GM12878 (cell line): Measurements from ENCODE around the gene ISM1.

Experiments
- CREB1 ChIP-seq: IDR thresholded peaks from 2 replicates; pipeline ENCODE4 v1.6.1; 2012; ENCODE audit warnings: low read depth, mild to moderate bottlenecking, inconsistent platforms
- DPF2 ChIP-seq: fragments of 450-650 bp; IDR thresholded peaks from 2 replicates; pipeline ENCODE4 v1.6.1; 2017; ENCODE audit warnings: mild to moderate bottlenecking
- EZH2 ChIP-seq: IDR thresholded peaks from 2 replicates; pipeline ENCODE4 v1.6.1; 2012; ENCODE audit warnings: low read depth, mild to moderate bottlenecking, control low read depth, inconsistent platforms, low read length, borderline replicate concordance; ENCODE audit not compliant: control insufficient read depth
- FOXM1 ChIP-seq: IDR thresholded peaks from 2 replicates; pipeline ENCODE4 v1.6.1; 2012; ENCODE audit warnings: low read depth, mild to moderate bottlenecking, inconsistent platforms, low read length, moderate library complexity
- MYC ChIP-seq: IDR thresholded peaks from 2 replicates; pipeline ENCODE4 v1.6.1; 2011; ENCODE audit warnings: mild to moderate bottlenecking, low read length, moderate library complexity, inconsistent platforms; ENCODE audit not compliant: insufficient read depth, insufficient replicate concordance, insufficient read length, severe bottlenecking
- NFIC ChIP-seq: IDR thresholded peaks from 2 replicates; pipeline ENCODE4 v1.6.1; 2012; ENCODE audit warnings: low read depth, mild to moderate bottlenecking, inconsistent platforms, low read length, moderate library complexity
- NFYB ChIP-seq: IDR thresholded peaks from 2 replicates; pipeline ENCODE4 v1.6.1; 2011; ENCODE audit warnings: low read depth, mild to moderate bottlenecking, low read length, improper control_type of control experiment, moderate library complexity; ENCODE audit not compliant: insufficient read depth
- POLR2A ChIP-seq: IDR thresholded peaks from 2 replicates; pipeline ENCODE4 v1.6.1; 2011; ENCODE audit warnings: low read depth, mild to moderate bottlenecking, low read length
- POLR2AphosphoS2 ChIP-seq: IDR thresholded peaks from 2 replicates; pipeline ENCODE4 v1.6.1; 2011; ENCODE audit warnings: low read depth, mild to moderate bottlenecking, low read length, improper control_type of control experiment, moderate library complexity
- POLR2AphosphoS5 ChIP-seq: IDR thresholded peaks from 2 replicates; pipeline ENCODE4 v1.6.1; 2011; ENCODE audit warnings: mild to moderate bottlenecking, low read length, inconsistent platforms
- TF ChIP-seq, protein P1 (sequence below), 3 experiments: IDR thresholded peaks in 2 of 3; conservative IDR thresholded peaks in 1 of 3; 2 replicates each; pipeline ENCODE4 v1.5.1; 2011; ENCODE audit warnings: low read depth in 3 of 3, low read length in 3 of 3, mild to moderate bottlenecking in 3 of 3, control low read depth in 2 of 3, moderate library complexity in 2 of 3, inconsistent platforms in 1 of 3, mixed read lengths in 1 of 3; ENCODE audit not compliant: control insufficient read depth in 2 of 3, insufficient read depth in 1 of 3; ENCODE audit errors: extremely low read depth in 1 of 3
- TF ChIP-seq, protein P2 (sequence below): IDR thresholded peaks from 2 replicates; pipeline ENCODE4 v1.6.1; 2012; ENCODE audit warnings: mild to moderate bottlenecking, low read depth, low read length
- TF ChIP-seq, protein P3 (sequence below): IDR thresholded peaks from 2 replicates; pipeline ENCODE4 v1.6.1; 2011; ENCODE audit warnings: low read depth, mild to moderate bottlenecking, low read length, moderate library complexity, borderline replicate concordance; ENCODE audit errors: extremely low read depth
- TF ChIP-seq, protein P4 (sequence below): fragments of 450-650 bp; IDR thresholded peaks from 2 replicates; pipeline ENCODE4 v1.6.1; 2017; ENCODE audit warnings: mild to moderate bottlenecking

DNA sequence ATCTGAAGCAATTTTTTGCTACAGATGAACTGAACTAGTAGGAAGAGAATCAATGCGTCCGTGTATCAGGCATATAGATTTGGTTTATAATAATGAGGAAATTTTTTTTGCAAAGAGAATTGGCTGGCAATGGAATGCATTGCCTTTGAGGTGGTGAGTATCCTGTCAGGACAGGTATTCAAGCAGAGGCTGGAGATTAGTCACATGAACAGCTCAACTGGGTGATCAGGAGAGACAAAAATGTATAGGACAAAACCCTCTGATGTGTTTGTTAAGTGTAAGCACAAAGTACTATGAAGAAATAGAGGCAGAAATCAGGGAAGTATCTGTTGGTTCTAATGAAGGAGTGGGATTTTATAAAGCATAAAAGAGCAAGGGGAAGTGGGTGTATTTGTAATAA, 80.5 kb downstream of the ISM1 start:
- TF ChIP-seq, protein P1, sequence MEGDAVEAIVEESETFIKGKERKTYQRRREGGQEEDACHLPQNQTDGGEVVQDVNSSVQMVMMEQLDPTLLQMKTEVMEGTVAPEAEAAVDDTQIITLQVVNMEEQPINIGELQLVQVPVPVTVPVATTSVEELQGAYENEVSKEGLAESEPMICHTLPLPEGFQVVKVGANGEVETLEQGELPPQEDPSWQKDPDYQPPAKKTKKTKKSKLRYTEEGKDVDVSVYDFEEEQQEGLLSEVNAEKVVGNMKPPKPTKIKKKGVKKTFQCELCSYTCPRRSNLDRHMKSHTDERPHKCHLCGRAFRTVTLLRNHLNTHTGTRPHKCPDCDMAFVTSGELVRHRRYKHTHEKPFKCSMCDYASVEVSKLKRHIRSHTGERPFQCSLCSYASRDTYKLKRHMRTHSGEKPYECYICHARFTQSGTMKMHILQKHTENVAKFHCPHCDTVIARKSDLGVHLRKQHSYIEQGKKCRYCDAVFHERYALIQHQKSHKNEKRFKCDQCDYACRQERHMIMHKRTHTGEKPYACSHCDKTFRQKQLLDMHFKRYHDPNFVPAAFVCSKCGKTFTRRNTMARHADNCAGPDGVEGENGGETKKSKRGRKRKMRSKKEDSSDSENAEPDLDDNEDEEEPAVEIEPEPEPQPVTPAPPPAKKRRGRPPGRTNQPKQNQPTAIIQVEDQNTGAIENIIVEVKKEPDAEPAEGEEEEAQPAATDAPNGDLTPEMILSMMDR (IDR thresholded peaks at IDR 0.05 in 2 of 3, conservative IDR thresholded peaks at IDR 0.05 in 1 of 3; ENCODE audit: control insufficient read depth in 2 of 3, extremely low read depth in 1 of 3, insufficient read depth in 1 of 3, low read depth in 3 of 3, low read length in 3 of 3) = no peak
- no peak for TF ChIP-seq MYC
- no peak for TF ChIP-seq POLR2AphosphoS5
- no peak for TF ChIP-seq CREB1
- no peak for TF ChIP-seq EZH2
- TF ChIP-seq POLR2AphosphoS2 = no peak
- TF ChIP-seq, protein P2, sequence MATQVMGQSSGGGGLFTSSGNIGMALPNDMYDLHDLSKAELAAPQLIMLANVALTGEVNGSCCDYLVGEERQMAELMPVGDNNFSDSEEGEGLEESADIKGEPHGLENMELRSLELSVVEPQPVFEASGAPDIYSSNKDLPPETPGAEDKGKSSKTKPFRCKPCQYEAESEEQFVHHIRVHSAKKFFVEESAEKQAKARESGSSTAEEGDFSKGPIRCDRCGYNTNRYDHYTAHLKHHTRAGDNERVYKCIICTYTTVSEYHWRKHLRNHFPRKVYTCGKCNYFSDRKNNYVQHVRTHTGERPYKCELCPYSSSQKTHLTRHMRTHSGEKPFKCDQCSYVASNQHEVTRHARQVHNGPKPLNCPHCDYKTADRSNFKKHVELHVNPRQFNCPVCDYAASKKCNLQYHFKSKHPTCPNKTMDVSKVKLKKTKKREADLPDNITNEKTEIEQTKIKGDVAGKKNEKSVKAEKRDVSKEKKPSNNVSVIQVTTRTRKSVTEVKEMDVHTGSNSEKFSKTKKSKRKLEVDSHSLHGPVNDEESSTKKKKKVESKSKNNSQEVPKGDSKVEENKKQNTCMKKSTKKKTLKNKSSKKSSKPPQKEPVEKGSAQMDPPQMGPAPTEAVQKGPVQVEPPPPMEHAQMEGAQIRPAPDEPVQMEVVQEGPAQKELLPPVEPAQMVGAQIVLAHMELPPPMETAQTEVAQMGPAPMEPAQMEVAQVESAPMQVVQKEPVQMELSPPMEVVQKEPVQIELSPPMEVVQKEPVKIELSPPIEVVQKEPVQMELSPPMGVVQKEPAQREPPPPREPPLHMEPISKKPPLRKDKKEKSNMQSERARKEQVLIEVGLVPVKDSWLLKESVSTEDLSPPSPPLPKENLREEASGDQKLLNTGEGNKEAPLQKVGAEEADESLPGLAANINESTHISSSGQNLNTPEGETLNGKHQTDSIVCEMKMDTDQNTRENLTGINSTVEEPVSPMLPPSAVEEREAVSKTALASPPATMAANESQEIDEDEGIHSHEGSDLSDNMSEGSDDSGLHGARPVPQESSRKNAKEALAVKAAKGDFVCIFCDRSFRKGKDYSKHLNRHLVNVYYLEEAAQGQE = no peak
- TF ChIP-seq, protein P3, sequence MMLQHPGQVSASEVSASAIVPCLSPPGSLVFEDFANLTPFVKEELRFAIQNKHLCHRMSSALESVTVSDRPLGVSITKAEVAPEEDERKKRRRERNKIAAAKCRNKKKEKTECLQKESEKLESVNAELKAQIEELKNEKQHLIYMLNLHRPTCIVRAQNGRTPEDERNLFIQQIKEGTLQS = no peak
- TF ChIP-seq, protein P4, sequence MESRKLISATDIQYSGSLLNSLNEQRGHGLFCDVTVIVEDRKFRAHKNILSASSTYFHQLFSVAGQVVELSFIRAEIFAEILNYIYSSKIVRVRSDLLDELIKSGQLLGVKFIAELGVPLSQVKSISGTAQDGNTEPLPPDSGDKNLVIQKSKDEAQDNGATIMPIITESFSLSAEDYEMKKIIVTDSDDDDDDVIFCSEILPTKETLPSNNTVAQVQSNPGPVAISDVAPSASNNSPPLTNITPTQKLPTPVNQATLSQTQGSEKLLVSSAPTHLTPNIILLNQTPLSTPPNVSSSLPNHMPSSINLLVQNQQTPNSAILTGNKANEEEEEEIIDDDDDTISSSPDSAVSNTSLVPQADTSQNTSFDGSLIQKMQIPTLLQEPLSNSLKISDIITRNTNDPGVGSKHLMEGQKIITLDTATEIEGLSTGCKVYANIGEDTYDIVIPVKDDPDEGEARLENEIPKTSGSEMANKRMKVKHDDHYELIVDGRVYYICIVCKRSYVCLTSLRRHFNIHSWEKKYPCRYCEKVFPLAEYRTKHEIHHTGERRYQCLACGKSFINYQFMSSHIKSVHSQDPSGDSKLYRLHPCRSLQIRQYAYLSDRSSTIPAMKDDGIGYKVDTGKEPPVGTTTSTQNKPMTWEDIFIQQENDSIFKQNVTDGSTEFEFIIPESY = no peak
- no peak for TF ChIP-seq DPF2
- no peak for TF ChIP-seq POLR2A
- TF ChIP-seq NFYB = no peak
- no peak for TF ChIP-seq FOXM1
- TF ChIP-seq NFIC = no peak
